NCI-H460 (cell line): Measurements from ENCODE around the gene GABRD. TPM values are rescaled to one million over a fixed set of nuclear protein-coding genes. Genes with fewer than 3 reads are reported as not detected.
"Not testable (repeated sequence)": the region's sequence is repeated elsewhere in the genome, so short reads cannot be mapped to it uniquely, and the experiment has no call there.

Source experiments
- DNase-seq: peaks from one replicate; pipeline ENCODE4 v3.0.0-alpha.2; 2016; ENCODE audit warnings: low read depth; ENCODE audit errors: extremely low read depth
- polyA plus RNA-seq: library from polyadenylated mRNA; depleted of rRNA; stranded (reverse); fragments of >200 nt; gene quantifications from 2 replicates; pipeline ENCODE4 v1.2.3, GENCODE V29; 2014; cell fraction: nucleus; rRNA removed
- total RNA-seq: library from RNA; depleted of rRNA; stranded (reverse); fragments of >200 nt; shearing (Covaris generic); gene quantifications from 2 replicates; pipeline ENCODE4 v1.2.3, GENCODE V29; 2014; rRNA removed

Gene GABRD
- total RNA-seq, result not detected in 2 replicates
- polyA plus RNA-seq, result 0.10 and 1.4 TPM in 2 replicates

GRCh38 chr1:2019172-2019543, at the start of gene GABRD:
Gene GABRD, plus strand, starts transcription at chr1:2019345. Its CDS starts 79 bp downstream, at chr1:2019424.
- no peak for DNase-seq

- no peak for DNase-seq
These were observed 49.6 kb upstream of the GABRD start for GRCh38 chr1:1969505-1969900.

- no peak for DNase-seq
These were observed 49.0 kb upstream of the GABRD start for GRCh38 chr1:1969953-1970716.

GRCh38 chr1:1971017-1971416, 48.1 kb upstream of the GABRD start:
- DNase-seq, result no peak

GRCh38 chr1:1971688-1972087, 47.5 kb upstream of the GABRD start:
- no peak for DNase-seq

- no peak for DNase-seq
These were observed 46.0 kb upstream of the GABRD start for GRCh38 chr1:1972976-1973715.

GRCh38 chr1:1973716-1974642, 45.2 kb upstream of the GABRD start:
- DNase-seq, result no peak

GRCh38 chr1:1974834-1975233, 44.3 kb upstream of the GABRD start:
- no peak for DNase-seq

- DNase-seq, result no peak
These were observed 43.6 kb upstream of the GABRD start for GRCh38 chr1:1975535-1975934.

GRCh38 chr1:1976031-1976430, 43.1 kb upstream of the GABRD start:
- no peak for DNase-seq

- no peak for DNase-seq
These were observed 41.0 kb upstream of the GABRD start for GRCh38 chr1:1978108-1978507.

GRCh38 chr1:1978690-1979481, 40.3 kb upstream of the GABRD start:
- DNase-seq, result not testable (repeated sequence)

GRCh38 chr1:1979482-1980165, 39.5 kb upstream of the GABRD start:
- DNase-seq, result no peak

GRCh38 chr1:1980467-1981141, 38.5 kb upstream of the GABRD start:
- no peak for DNase-seq

- DNase-seq, result no peak
These were observed 38.0 kb upstream of the GABRD start for GRCh38 chr1:1981142-1981500.

GRCh38 chr1:1981631-1982327, 37.4 kb upstream of the GABRD start:
- not testable (repeated sequence) for DNase-seq

GRCh38 chr1:1982379-1983232, 36.5 kb upstream of the GABRD start:
- no peak for DNase-seq
